Activated CD4-positive, alpha-beta T cell treated with anti-CD3 and anti-CD28 coated beads for 36 hours (primary cell): ENCODE data around the gene HAUS7. TPM values are rescaled to one million over a fixed set of nuclear protein-coding genes. Genes with fewer than 3 reads are reported as not detected.

Source experiments
- ATAC-seq: fragments of 200-7000 bp; cut with Tn5 transposase; one replicate; pipeline ENCODE4 v1.10.0; 2021; ENCODE audit warnings: mild to moderate bottlenecking, moderate library complexity
- CTCF ChIA-PET: fragments of 350-600 bp; sonication (Branson Sonifier 250); formaldehyde crosslinking; loops from one replicate; lab custom pipeline; 2021; ENCODE audit warnings: antibody characterized with exemption; lab: Charles Lee
- POLR2A ChIA-PET: fragments of 350-600 bp; sonication (Branson Sonifier 250); formaldehyde crosslinking; loops from one replicate; lab custom pipeline; 2021; ENCODE audit warnings: antibody characterized with exemption, inconsistent platforms; lab: Charles Lee
- DNase-seq: peaks from one replicate; pipeline ENCODE4 v3.0.0-alpha.2; 2020
- H3K27ac Mint-ChIP-seq: one replicate; pipeline ENCODE4 v1.8.0; 2021; ENCODE audit warnings: mixed read lengths
- H3K27me3 Mint-ChIP-seq: one replicate; pipeline ENCODE4 v1.8.0; 2021; ENCODE audit warnings: mixed read lengths
- H3K36me3 Mint-ChIP-seq: one replicate; pipeline ENCODE4 v1.8.0; 2021; ENCODE audit warnings: low read depth, mixed read lengths
- H3K4me1 Mint-ChIP-seq: one replicate; pipeline ENCODE4 v1.8.0; 2021; ENCODE audit warnings: mixed read lengths
- H3K4me3 Mint-ChIP-seq: one replicate; pipeline ENCODE4 v1.8.0; 2021; ENCODE audit warnings: mild to moderate bottlenecking, moderate library complexity, mixed read lengths
- H3K9me3 Mint-ChIP-seq: one replicate; pipeline ENCODE4 v1.8.0; 2021; ENCODE audit warnings: low read depth, mixed read lengths
- intact Hi-C, 2 experiments: fragments of 100-400 bp; cut with DNase I in 1 of 2; cut with micrococcal nuclease in 1 of 2; formaldehyde crosslinking; loops; one replicate each; pipeline versions ENCODE4 v1.14.2 to v1.15.1; 2022 to 2024; cut with DNase I, micrococcal nuclease
- total RNA-seq, 2 experiments: library from RNA; stranded (reverse); gene quantifications; one replicate each; pipeline ENCODE4 v1.2.3, GENCODE V29; 2021

The HAUS7 gene
- total RNA-seq, 2 experiments from 2014 or later = 41.9 to 70.0 TPM

GRCh38 chrX:153510383-153510782 lies 40.0 kb upstream of the HAUS7 start:
- Mint-ChIP-seq H3K9me3 (no peaks in the 10 kb centered on the region), H3K27ac (no peak overlapping the region), H3K27me3 (no peaks in the 10 kb centered on the region), H3K36me3 (no peaks in the 10 kb centered on the region), H3K4me3 (no peak overlapping the region), H3K4me1 (no peaks in the 10 kb centered on the region)
- no peak for DNase-seq
- no peak for ATAC-seq
- intact Hi-C loops = no loop called here
- POLR2A ChIA-PET = no interaction called here
- CTCF ChIA-PET = interaction anchor here (0.7 kb wide), 1 partner anchor 567 kb away, joined by 3 read pairs; no protein-coding TSS in a partner anchor

- CTCF ChIA-PET = interaction anchor here (1.0 kb wide), 1 partner anchor 103 kb away, joined by 3 read pairs; no protein-coding TSS in a partner anchor
- no peak for DNase-seq
- no peaks in the 10 kb centered on the region for H3K4me1 Mint-ChIP-seq
- H3K27ac Mint-ChIP-seq = no peak overlapping the region
- H3K9me3 Mint-ChIP-seq = no peaks in the 10 kb centered on the region
- H3K27me3 Mint-ChIP-seq = no peaks in the 10 kb centered on the region
- H3K4me3 Mint-ChIP-seq = no peak overlapping the region
- ATAC-seq = no peak
- POLR2A ChIA-PET = no interaction called here
- H3K36me3 Mint-ChIP-seq = no peaks in the 10 kb centered on the region
- intact Hi-C loops = loop anchor here (5.0 kb wide), 4 partner anchors 107 to 552 kb away; partner anchors contain the start of genes PNMA6E (in 1 of the 2) and ZNF275 (in 1 of the 2)
These were observed 39.2 kb upstream of the HAUS7 start for GRCh38 chrX:153509592-153509991.

- Mint-ChIP-seq H3K4me1 (no peaks in the 10 kb centered on the region), H3K27ac (no peak overlapping the region), H3K36me3 (no peaks in the 10 kb centered on the region), H3K27me3 (no peaks in the 10 kb centered on the region), H3K9me3 (no peaks in the 10 kb centered on the region), H3K4me3 (no peak overlapping the region)
- ATAC-seq (peak; percentile 100), DNase-seq (peak; percentile 89)
- intact Hi-C loops = loop anchor here (1.0 to 5.0 kb wide), 10 partner anchors 36 to 566 kb away; partner anchors contain the start of genes HAUS7 (in 1 of the 2), PNMA6E (in 1 of the 2) and ZNF275 (in 1 of the 2)
- ChIA-PET POLR2A (interaction anchor here (0.7 kb wide), 1 partner anchor 110 kb away, joined by 3 read pairs; no protein-coding TSS in a partner anchor), CTCF (interaction anchor here (0.6 to 3.5 kb wide), 12 partner anchors 8 to 566 kb away, joined by 3 to 20 read pairs (median 5); partner anchors contain the start of gene HAUS7)
These were observed 37.3 kb upstream of the HAUS7 start for GRCh38 chrX:153507484-153508178.

- H3K4me3 Mint-ChIP-seq = no peak overlapping the region
- ATAC-seq (no peak), DNase-seq (no peak)
- no peaks in the 10 kb centered on the region for H3K27me3 Mint-ChIP-seq
- ChIA-PET POLR2A (no interaction called here), CTCF (interaction anchor here (0.5 to 3.5 kb wide), 5 partner anchors 34 to 182 kb away, joined by 3 to 20 read pairs (median 3); partner anchors contain the start of genes HAUS7 and SLC6A8)
- H3K36me3 Mint-ChIP-seq = no peaks in the 10 kb centered on the region
- no peaks in the 10 kb centered on the region for H3K4me1 Mint-ChIP-seq
- H3K9me3 Mint-ChIP-seq = no peaks in the 10 kb centered on the region
- intact Hi-C loops = loop anchor here (5.0 kb wide), 4 partner anchors 103 to 548 kb away; partner anchors contain the start of genes PNMA6E (in 1 of the 2) and ZNF275 (in 1 of the 2)
- H3K27ac Mint-ChIP-seq = no peak overlapping the region
These were observed 35.0 kb upstream of the HAUS7 start for GRCh38 chrX:153505361-153505760.

GRCh38 chrX:153504445-153505016 lies 34.2 kb upstream of the HAUS7 start:
- POLR2A ChIA-PET = no interaction called here
- no peaks in the 10 kb centered on the region for H3K27me3 Mint-ChIP-seq
- H3K4me3 Mint-ChIP-seq = no peak overlapping the region
- no peaks in the 10 kb centered on the region for H3K4me1 Mint-ChIP-seq
- CTCF ChIA-PET = interaction anchor here (0.6 to 3.5 kb wide), 3 partner anchors 33 to 159 kb away, joined by 3 to 20 read pairs (median 4); partner anchors contain the start of gene HAUS7
- H3K9me3 Mint-ChIP-seq = no peaks in the 10 kb centered on the region
- H3K27ac Mint-ChIP-seq = no peak overlapping the region
- intact Hi-C loops = loop anchor here (5.0 kb wide), 4 partner anchors 102 to 547 kb away; partner anchors contain the start of genes PNMA6E (in 1 of the 2) and ZNF275 (in 1 of the 2)
- DNase-seq = no peak
- no peaks in the 10 kb centered on the region for H3K36me3 Mint-ChIP-seq
- ATAC-seq = no peak

- intact Hi-C loops = no loop called here
- H3K4me1 Mint-ChIP-seq = no peaks in the 10 kb centered on the region
- H3K27me3 Mint-ChIP-seq = no peaks in the 10 kb centered on the region
- no peak for ATAC-seq
- no peak for DNase-seq
- POLR2A ChIA-PET = no interaction called here
- CTCF ChIA-PET = no interaction called here
- no peaks in the 10 kb centered on the region for H3K36me3 Mint-ChIP-seq
- no peak overlapping the region for H3K27ac Mint-ChIP-seq
- no peaks in the 10 kb centered on the region for H3K9me3 Mint-ChIP-seq
- no peak overlapping the region for H3K4me3 Mint-ChIP-seq
These were observed 32.4 kb upstream of the HAUS7 start for GRCh38 chrX:153502796-153503195.

- POLR2A ChIA-PET = no interaction called here
- no peak for ATAC-seq
- no peak for DNase-seq
- no peaks in the 10 kb centered on the region for H3K36me3 Mint-ChIP-seq
- intact Hi-C loops = no loop called here
- no peak overlapping the region for H3K27ac Mint-ChIP-seq
- no peak overlapping the region for H3K4me3 Mint-ChIP-seq
- no peaks in the 10 kb centered on the region for H3K9me3 Mint-ChIP-seq
- H3K4me1 Mint-ChIP-seq = no peaks in the 10 kb centered on the region
- H3K27me3 Mint-ChIP-seq = no peaks in the 10 kb centered on the region
- CTCF ChIA-PET = no interaction called here
These were observed 31.8 kb upstream of the HAUS7 start for GRCh38 chrX:153502131-153502530.

- no peaks in the 10 kb centered on the region for H3K9me3 Mint-ChIP-seq
- DNase-seq (no peak), ATAC-seq (no peak)
- no peaks in the 10 kb centered on the region for H3K27me3 Mint-ChIP-seq
- no peak overlapping the region for H3K27ac Mint-ChIP-seq
- no peak overlapping the region for H3K4me3 Mint-ChIP-seq
- POLR2A ChIA-PET = no interaction called here
- no peaks in the 10 kb centered on the region for H3K4me1 Mint-ChIP-seq
- intact Hi-C loops = no loop called here
- CTCF ChIA-PET = no interaction called here
- no peaks in the 10 kb centered on the region for H3K36me3 Mint-ChIP-seq
These were observed 31.2 kb upstream of the HAUS7 start for GRCh38 chrX:153501530-153501929.

GRCh38 chrX:153500676-153501280 lies 30.4 kb upstream of the HAUS7 start:
- POLR2A ChIA-PET = no interaction called here
- no peak overlapping the region for H3K27ac Mint-ChIP-seq
- no peaks in the 10 kb centered on the region for H3K36me3 Mint-ChIP-seq
- no peak overlapping the region for H3K4me3 Mint-ChIP-seq
- no peaks in the 10 kb centered on the region for H3K9me3 Mint-ChIP-seq
- intact Hi-C loops = no loop called here
- H3K27me3 Mint-ChIP-seq = no peaks in the 10 kb centered on the region
- ATAC-seq (no peak), DNase-seq (no peak)
- H3K4me1 Mint-ChIP-seq = no peaks in the 10 kb centered on the region
- CTCF ChIA-PET = no interaction called here

GRCh38 chrX:153499876-153500275 lies 29.5 kb upstream of the HAUS7 start:
- ChIA-PET POLR2A (no interaction called here), CTCF (no interaction called here)
- no peak for DNase-seq
- Mint-ChIP-seq H3K36me3 (no peaks in the 10 kb centered on the region), H3K27me3 (no peaks in the 10 kb centered on the region), H3K4me3 (no peak overlapping the region), H3K27ac (no peak overlapping the region), H3K4me1 (no peaks in the 10 kb centered on the region), H3K9me3 (no peaks in the 10 kb centered on the region)
- ATAC-seq = no peak
- intact Hi-C loops = no loop called here

- H3K27ac Mint-ChIP-seq = no peak overlapping the region
- ChIA-PET CTCF (no interaction called here), POLR2A (no interaction called here)
- no peak for ATAC-seq
- no peak for DNase-seq
- no peaks in the 10 kb centered on the region for H3K27me3 Mint-ChIP-seq
- intact Hi-C loops = no loop called here
- H3K36me3 Mint-ChIP-seq = no peaks in the 10 kb centered on the region
- no peak overlapping the region for H3K4me3 Mint-ChIP-seq
- no peaks in the 10 kb centered on the region for H3K4me1 Mint-ChIP-seq
- H3K9me3 Mint-ChIP-seq = no peaks in the 10 kb centered on the region
These were observed 29.0 kb upstream of the HAUS7 start for GRCh38 chrX:153499341-153499740.
